GM18870 (cell line): Measurements from ENCODE around the gene UNK.

ENCODE experiments used
- ATAC-seq: cut with Tn5 transposase; IDR thresholded peaks from one replicate; pipeline ENCODE4 v1.9.1; 2021; ENCODE audit warnings: moderate library complexity; ENCODE audit not compliant: unreplicated experiment

Gene UNK

GRCh38 chr17:75784473-75785015 lies at the start of gene UNK:
TSS of gene UNK (plus strand) at chr17:75784806. CDS start at chr17:75784881, 75 bp downstream.
- ATAC-seq: peak; percentile 49

GRCh38 chr17:75736173-75736835 lies 48.3 kb upstream of the UNK start:
- no peak for ATAC-seq

- ATAC-seq: no peak
Observed at GRCh38 chr17:75737133-75737962, 47.3 kb upstream of the UNK start.

- no peak for ATAC-seq
Observed at GRCh38 chr17:75738218-75738802, 46.3 kb upstream of the UNK start.

- no peak for ATAC-seq
Observed at GRCh38 chr17:75739174-75739573, 45.4 kb upstream of the UNK start.

GRCh38 chr17:75739801-75740200 lies 44.8 kb upstream of the UNK start:
- ATAC-seq: no peak

- ATAC-seq: no peak
Observed at GRCh38 chr17:75740215-75740614, 44.4 kb upstream of the UNK start.

- ATAC-seq: no peak
Observed at GRCh38 chr17:75740631-75741077, 44.0 kb upstream of the UNK start.

GRCh38 chr17:75742337-75742736 lies 42.3 kb upstream of the UNK start:
- no peak for ATAC-seq

- ATAC-seq: no peak
Observed at GRCh38 chr17:75743625-75744206, 40.9 kb upstream of the UNK start.

- no peak for ATAC-seq
Observed at GRCh38 chr17:75748706-75749105, 35.9 kb upstream of the UNK start.

GRCh38 chr17:75749545-75750389 lies 34.8 kb upstream of the UNK start:
- ATAC-seq: no peak

GRCh38 chr17:75750661-75751423 lies 33.8 kb upstream of the UNK start:
- ATAC-seq: no peak

- ATAC-seq: no peak
Observed at GRCh38 chr17:75751676-75752404, 32.8 kb upstream of the UNK start.

- ATAC-seq: no peak
Observed at GRCh38 chr17:75752405-75752709, 32.2 kb upstream of the UNK start.

- ATAC-seq: no peak
Observed at GRCh38 chr17:75752802-75753513, 31.6 kb upstream of the UNK start.

- ATAC-seq: no peak
Observed at GRCh38 chr17:75753514-75754377, 30.9 kb upstream of the UNK start.
